Stimulated activated CD8-positive, alpha-beta memory T cell treated with anti-CD3 and anti-CD28 coated beads, Interleukin-4, amount 100 ng/mL, for 1 hour (primary cell): ENCODE measurements around the gene REG1B.
"Not testable (repeated sequence)": the region's sequence is repeated elsewhere in the genome, so short reads cannot be mapped to it uniquely, and the experiment has no call there.

ENCODE experiments used
- DNase-seq, 2 donors: peaks; one replicate each; pipeline ENCODE4 v3.0.0-alpha.2; 2020; ENCODE audit warnings: low read depth in 2 of 2, low spot score in 1 of 2

The REG1B gene

GRCh38 chr2:79084495-79085135, 3.2 kb downstream of the REG1B start:
- DNase-seq: no peak

- no peak for DNase-seq
These were observed 4.1 kb downstream of the REG1B start for GRCh38 chr2:79083597-79084251.

- DNase-seq: no peak
These were observed 4.8 kb downstream of the REG1B start for GRCh38 chr2:79082987-79083386.

- no peak for DNase-seq
These were observed 16.7 kb downstream of the REG1B start for GRCh38 chr2:79071078-79071477.

- no peak for DNase-seq
These were observed 22.6 kb downstream of the REG1B start for GRCh38 chr2:79065201-79065600.

- DNase-seq: not testable (repeated sequence)
These were observed 33.0 kb downstream of the REG1B start for GRCh38 chr2:79054769-79055168.

GRCh38 chr2:79053486-79053885, 34.3 kb downstream of the REG1B start:
- DNase-seq: not testable (repeated sequence)

GRCh38 chr2:79041032-79041448, 46.8 kb downstream of the REG1B start:
- DNase-seq: no peak

- no peak for DNase-seq
These were observed 47.8 kb downstream of the REG1B start for GRCh38 chr2:79039944-79040343.
